SH-SY5Y (cell line): Measurements from ENCODE around the gene LYAR.

Experiments
- GATA2 ChIP-seq: IDR thresholded peaks from 2 replicates; pipeline ENCODE4 v1.6.1; 2011; ENCODE audit warnings: mild to moderate bottlenecking, low read depth, low read length
- GATA3 ChIP-seq: IDR thresholded peaks from 2 replicates; pipeline ENCODE4 v1.6.1; 2011; ENCODE audit warnings: low read depth, mild to moderate bottlenecking, low read length, moderate library complexity

DNA sequence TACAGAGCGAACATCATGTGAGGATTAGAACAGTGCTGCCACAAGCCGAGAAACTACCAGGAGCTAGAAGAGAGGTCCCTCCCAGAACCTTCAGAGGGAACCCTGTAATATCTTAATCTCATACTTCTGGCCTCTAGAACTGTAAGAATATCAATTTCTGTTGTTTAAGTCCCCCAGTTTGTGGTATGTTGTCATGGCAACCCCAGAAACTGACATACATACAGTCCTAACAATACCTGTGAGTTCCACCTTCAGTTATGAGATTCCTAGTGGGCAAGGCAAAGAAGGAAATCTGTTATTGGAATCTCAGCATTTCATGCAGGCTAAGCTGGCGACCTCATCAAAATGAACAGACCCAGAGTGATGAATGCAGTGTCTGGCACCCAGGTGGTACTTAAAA is 42.6 kb upstream of the LYAR start:
- TF ChIP-seq GATA2 (no peak), GATA3 (no peak)
